HEK293 (cell line): ENCODE results near the gene SQOR.

ENCODE experiments used
- CTCF ChIA-PET: fragments of 350-600 bp; formaldehyde crosslinking; extraction: SDS; loops from one replicate; lab custom pipeline; 2021; ENCODE audit warnings: antibody characterized with exemption; lab: Yijun Ruan, JAX
- POLR2A ChIA-PET: fragments of 300-600 bp; formaldehyde crosslinking; extraction: SDS; loops from one replicate; lab custom pipeline; 2020; ENCODE audit warnings: antibody characterized with exemption, inconsistent platforms; lab: Yijun Ruan, JAX
- H3K27ac ChIP-seq: fragments of 200-500 bp; sonication (Bioruptor generic); 2 replicates; pipeline ENCODE4 v1.5.1; 2014; ENCODE audit warnings: low read depth, low read length, control low read depth, inconsistent platforms; ENCODE audit errors: extremely low read depth
- H3K36me3 ChIP-seq, 2 experiments: fragments of 200-500 bp in 1 of 2; sonication (Bioruptor generic) in 1 of 2; 1 replicate in 1 of 2; 2 replicates in 1 of 2; pipeline ENCODE4 v1.5.1; 2014 to 2017; ENCODE audit warnings: inconsistent platforms in 2 of 2, low read length in 2 of 2; ENCODE audit not compliant: control insufficient read depth in 2 of 2, insufficient read depth in 1 of 2
- H3K4me1 ChIP-seq: fragments of 200-500 bp; sonication (Bioruptor generic); 2 replicates; pipeline ENCODE4 v1.5.1; 2014; ENCODE audit warnings: mild to moderate bottlenecking, low read length, inconsistent platforms; ENCODE audit not compliant: control insufficient read depth, insufficient read depth
- H3K4me3 ChIP-seq: 2 replicates; pipeline ENCODE4 v1.5.1; 2011; ENCODE audit warnings: low read depth, mild to moderate bottlenecking, control low read depth, low read length, moderate library complexity
- H3K9me3 ChIP-seq: fragments of 200-500 bp; sonication (Bioruptor generic); 2 replicates; pipeline ENCODE4 v1.5.1; 2014; ENCODE audit warnings: low read depth, low read length, inconsistent platforms; ENCODE audit not compliant: control insufficient read depth, insufficient read depth
- BCL11A ChIP-seq: fragments of 450-650 bp; formaldehyde crosslinking; IDR thresholded peaks from 2 replicates; pipeline ENCODE4 v1.5.1; 2016; ENCODE audit warnings: low read depth, missing biosample characterization, missing genetic modification characterization
- GLIS1 ChIP-seq: fragments of 450-650 bp; formaldehyde crosslinking; IDR thresholded peaks from 2 replicates; pipeline ENCODE4 v1.5.1; 2016; ENCODE audit warnings: missing biosample characterization, missing genetic modification characterization
- HOXD13 ChIP-seq: sonication (generic); formaldehyde crosslinking; IDR thresholded peaks from 2 replicates; pipeline ENCODE4 v1.8.0; 2022; ENCODE audit warnings: missing genetic modification reagents, borderline replicate concordance
- MZF1 ChIP-seq: fragments of 450-650 bp; formaldehyde crosslinking; IDR thresholded peaks from 2 replicates; pipeline ENCODE4 v1.5.1; 2017; ENCODE audit warnings: missing biosample characterization, missing genetic modification characterization, borderline replicate concordance
- SETDB1 ChIP-seq: IDR thresholded peaks from one replicate; pipeline ENCODE4 v1.6.1; 2017; ENCODE audit warnings: mild to moderate bottlenecking, low read length, moderate library complexity, mixed read lengths; ENCODE audit not compliant: insufficient read length
- ZBTB1 ChIP-seq: fragments of 450-650 bp; formaldehyde crosslinking; IDR thresholded peaks from 2 replicates; pipeline ENCODE4 v1.5.1; 2016; ENCODE audit warnings: missing biosample characterization, missing genetic modification characterization
- ZBTB48 ChIP-seq: fragments of 450-650 bp; formaldehyde crosslinking; IDR thresholded peaks from 2 replicates; pipeline ENCODE4 v1.5.1; 2016; ENCODE audit warnings: missing biosample characterization, missing genetic modification characterization
- ZNF10 ChIP-seq: fragments of 450-650 bp; formaldehyde crosslinking; IDR thresholded peaks from 2 replicates; pipeline ENCODE4 v1.5.1; 2017; ENCODE audit warnings: missing biosample characterization, missing genetic modification characterization
- ZNF133 ChIP-seq: fragments of 450-650 bp; formaldehyde crosslinking; IDR thresholded peaks from 2 replicates; pipeline ENCODE4 v1.5.1; 2016; ENCODE audit warnings: missing biosample characterization, missing genetic modification characterization
- ZNF16 ChIP-seq: fragments of 450-650 bp; formaldehyde crosslinking; IDR thresholded peaks from 2 replicates; pipeline ENCODE4 v1.5.1; 2016; ENCODE audit warnings: low read depth, missing biosample characterization, missing genetic modification characterization
- ZNF248 ChIP-seq: fragments of 450-650 bp; formaldehyde crosslinking; IDR thresholded peaks from 2 replicates; pipeline ENCODE4 v1.5.1; 2017; ENCODE audit warnings: missing biosample characterization, missing genetic modification characterization
- ZNF311 ChIP-seq: fragments of 450-650 bp; formaldehyde crosslinking; IDR thresholded peaks from 2 replicates; pipeline ENCODE4 v1.5.1; 2017; ENCODE audit warnings: missing biosample characterization, missing genetic modification characterization, borderline replicate concordance
- ZNF366 ChIP-seq: fragments of 450-650 bp; formaldehyde crosslinking; conservative IDR thresholded peaks from 2 replicates; pipeline ENCODE4 v1.5.1; 2016; ENCODE audit warnings: missing biosample characterization, missing genetic modification characterization
- ZNF510 ChIP-seq: fragments of 450-650 bp; formaldehyde crosslinking; IDR thresholded peaks from 2 replicates; pipeline ENCODE4 v1.5.1; 2018; ENCODE audit warnings: mild to moderate bottlenecking, missing genetic modification characterization, missing biosample characterization; ENCODE audit not compliant: insufficient replicate concordance
- ZNF654 ChIP-seq: fragments of 450-650 bp; formaldehyde crosslinking; IDR thresholded peaks from 2 replicates; pipeline ENCODE4 v1.5.1; 2016; ENCODE audit warnings: low read depth, missing biosample characterization, missing genetic modification characterization
- ZNF670 ChIP-seq: fragments of 450-650 bp; formaldehyde crosslinking; IDR thresholded peaks from 2 replicates; pipeline ENCODE4 v1.5.1; 2016; ENCODE audit warnings: missing biosample characterization, missing genetic modification characterization, low read depth
- ZNF747 ChIP-seq: fragments of 450-650 bp; formaldehyde crosslinking; IDR thresholded peaks from 2 replicates; pipeline ENCODE4 v1.5.1; 2016; ENCODE audit warnings: missing biosample characterization, missing genetic modification characterization
- TF ChIP-seq, protein P1 (sequence below): sonication (generic); formaldehyde crosslinking; IDR thresholded peaks from 2 replicates; pipeline ENCODE4 v1.8.1; 2022; ENCODE audit warnings: mild to moderate bottlenecking, moderate library complexity, missing genetic modification reagents
- TF ChIP-seq, protein P2 (sequence below): fragments of 450-650 bp; formaldehyde crosslinking; IDR thresholded peaks from 2 replicates; pipeline ENCODE4 v1.5.1; 2016; ENCODE audit warnings: missing biosample characterization, missing genetic modification characterization
- TF ChIP-seq, protein P3 (sequence below): fragments of 450-650 bp; formaldehyde crosslinking; IDR thresholded peaks from 2 replicates; pipeline ENCODE4 v1.5.1; 2016; ENCODE audit warnings: missing biosample characterization, missing genetic modification characterization, low read depth
- TF ChIP-seq, protein P4 (sequence below): fragments of 450-650 bp; formaldehyde crosslinking; conservative IDR thresholded peaks from 2 replicates; pipeline ENCODE4 v1.5.1; 2016; ENCODE audit warnings: low read depth, missing biosample characterization, missing genetic modification characterization
- TF ChIP-seq, protein P5 (sequence below): fragments of 450-650 bp; formaldehyde crosslinking; IDR thresholded peaks from 2 replicates; pipeline ENCODE4 v1.5.1; 2016; ENCODE audit warnings: missing biosample characterization, missing genetic modification characterization, low read depth

SQOR gene

DNA sequence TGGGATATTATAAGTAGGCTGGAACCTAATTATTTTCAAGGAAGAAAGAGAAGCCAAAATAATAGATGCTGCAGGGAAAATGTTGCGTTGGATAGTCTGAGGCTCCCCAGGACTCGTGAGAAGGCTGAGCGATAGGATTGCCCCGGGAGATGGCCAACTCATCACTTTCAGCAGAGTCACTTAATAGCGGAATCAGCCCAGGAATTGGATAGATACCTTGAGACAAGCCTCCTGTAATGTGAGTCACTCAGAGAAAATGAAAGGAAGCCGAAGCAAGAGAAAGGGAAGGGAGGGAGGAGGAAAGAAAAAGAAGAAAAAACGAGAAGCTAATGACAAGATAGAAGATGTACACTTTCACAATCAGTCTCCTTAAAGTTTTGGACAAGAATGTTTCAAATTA lies 94.3 kb downstream of the SQOR start:
- POLR2A ChIA-PET, result no interaction called here
- Histone ChIP-seq H3K9me3 (no peaks in the 10 kb centered on the region), H3K36me3 (no peaks in the 10 kb centered on the region), H3K4me3 (no peak overlapping the region), H3K4me1 (no peaks in the 10 kb centered on the region)
- TF ChIP-seq ZBTB1 (tag by site-specific recombination) (no peak), ZNF670 (tag by site-specific recombination) (no peak), ZNF16 (no peak), SETDB1 (no peak), GLIS1 (tag by site-specific recombination) (no peak), ZNF747 (no peak), ZNF510 (no peak), ZNF133 (tag by site-specific recombination) (no peak), MZF1 (tag by site-specific recombination) (no peak), ZNF248 (tag by site-specific recombination) (no peak), ZBTB48 (tag by site-specific recombination) (no peak), BCL11A (tag by site-specific recombination) (no peak)
- TF ChIP-seq, protein P1, sequence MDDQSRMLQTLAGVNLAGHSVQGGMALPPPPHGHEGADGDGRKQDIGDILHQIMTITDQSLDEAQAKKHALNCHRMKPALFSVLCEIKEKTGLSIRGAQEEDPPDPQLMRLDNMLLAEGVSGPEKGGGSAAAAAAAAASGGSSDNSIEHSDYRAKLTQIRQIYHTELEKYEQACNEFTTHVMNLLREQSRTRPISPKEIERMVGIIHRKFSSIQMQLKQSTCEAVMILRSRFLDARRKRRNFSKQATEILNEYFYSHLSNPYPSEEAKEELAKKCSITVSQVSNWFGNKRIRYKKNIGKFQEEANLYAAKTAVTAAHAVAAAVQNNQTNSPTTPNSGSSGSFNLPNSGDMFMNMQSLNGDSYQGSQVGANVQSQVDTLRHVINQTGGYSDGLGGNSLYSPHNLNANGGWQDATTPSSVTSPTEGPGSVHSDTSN, result no peak
- TF ChIP-seq, protein P2, sequence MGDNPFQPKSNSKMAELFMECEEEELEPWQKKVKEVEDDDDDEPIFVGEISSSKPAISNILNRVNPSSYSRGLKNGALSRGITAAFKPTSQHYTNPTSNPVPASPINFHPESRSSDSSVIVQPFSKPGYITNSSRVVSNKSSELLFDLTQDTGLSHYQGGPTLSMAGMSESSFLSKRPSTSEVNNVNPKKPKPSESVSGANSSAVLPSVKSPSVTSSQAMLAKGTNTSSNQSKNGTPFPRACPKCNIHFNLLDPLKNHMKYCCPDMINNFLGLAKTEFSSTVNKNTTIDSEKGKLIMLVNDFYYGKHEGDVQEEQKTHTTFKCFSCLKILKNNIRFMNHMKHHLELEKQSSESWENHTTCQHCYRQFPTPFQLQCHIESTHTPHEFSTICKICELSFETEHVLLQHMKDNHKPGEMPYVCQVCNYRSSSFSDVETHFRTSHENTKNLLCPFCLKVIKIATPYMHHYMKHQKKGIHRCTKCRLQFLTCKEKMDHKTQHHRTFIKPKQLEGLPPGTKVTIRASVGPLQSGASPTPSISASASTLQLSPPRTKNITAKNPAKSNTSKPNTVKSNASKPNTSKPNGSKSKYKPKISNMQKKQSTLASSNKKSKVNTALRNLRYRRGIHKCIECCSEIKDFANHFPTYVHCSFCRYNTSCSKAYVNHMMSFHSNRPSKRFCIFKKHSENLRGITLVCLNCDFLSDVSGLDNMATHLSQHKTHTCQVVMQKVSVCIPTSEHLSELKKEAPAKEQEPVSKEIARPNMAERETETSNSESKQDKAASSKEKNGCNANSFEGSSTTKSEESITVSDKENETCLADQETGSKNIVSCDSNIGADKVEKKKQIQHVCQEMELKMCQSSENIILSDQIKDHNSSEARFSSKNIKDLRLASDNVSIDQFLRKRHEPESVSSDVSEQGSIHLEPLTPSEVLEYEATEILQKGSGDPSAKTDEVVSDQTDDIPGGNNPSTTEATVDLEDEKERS (tag by site-specific recombination), result no peak
- TF ChIP-seq, protein P3, sequence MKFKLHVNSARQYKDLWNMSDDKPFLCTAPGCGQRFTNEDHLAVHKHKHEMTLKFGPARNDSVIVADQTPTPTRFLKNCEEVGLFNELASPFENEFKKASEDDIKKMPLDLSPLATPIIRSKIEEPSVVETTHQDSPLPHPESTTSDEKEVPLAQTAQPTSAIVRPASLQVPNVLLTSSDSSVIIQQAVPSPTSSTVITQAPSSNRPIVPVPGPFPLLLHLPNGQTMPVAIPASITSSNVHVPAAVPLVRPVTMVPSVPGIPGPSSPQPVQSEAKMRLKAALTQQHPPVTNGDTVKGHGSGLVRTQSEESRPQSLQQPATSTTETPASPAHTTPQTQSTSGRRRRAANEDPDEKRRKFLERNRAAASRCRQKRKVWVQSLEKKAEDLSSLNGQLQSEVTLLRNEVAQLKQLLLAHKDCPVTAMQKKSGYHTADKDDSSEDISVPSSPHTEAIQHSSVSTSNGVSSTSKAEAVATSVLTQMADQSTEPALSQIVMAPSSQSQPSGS, result no peak
- TF ChIP-seq, all 188 proteins: peak for 0
- CTCF ChIA-PET, result interaction anchor here (0.5 to 1.4 kb wide), 2 partner anchors 12 to 270 kb away, joined by 4 to 5 read pairs; no protein-coding TSS in a partner anchor
- H3K27ac ChIP-seq, result no peak overlapping the region

DNA sequence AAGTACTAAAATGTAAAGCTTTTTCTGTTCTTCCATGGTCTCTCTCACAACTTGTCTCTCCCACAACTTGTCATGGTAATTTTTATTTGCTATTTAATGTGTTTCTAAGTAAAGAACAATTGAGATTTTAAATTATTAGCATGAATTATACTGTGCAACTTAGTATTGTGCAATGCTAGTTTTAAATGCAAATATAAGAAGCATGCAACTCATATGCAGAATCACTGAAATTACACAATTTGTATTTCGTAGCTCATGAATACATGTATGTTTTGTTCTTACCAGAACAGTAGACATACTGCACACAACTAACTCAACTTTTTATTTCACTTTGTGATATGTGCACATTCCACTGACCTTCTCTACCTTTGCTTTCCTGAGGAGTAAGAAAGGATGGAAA lies 96.5 kb downstream of the SQOR start:
- H3K36me3 ChIP-seq, result no peaks in the 10 kb centered on the region
- TF ChIP-seq ZNF311 (tag by site-specific recombination), result no peak
- TF ChIP-seq GLIS1 (tag by site-specific recombination), result no peak
- TF ChIP-seq ZNF366 (tag by site-specific recombination), result no peak
- TF ChIP-seq HOXD13 (CRISPR knock-in tag), result no peak
- TF ChIP-seq ZNF654 (tag by site-specific recombination), result no peak
- TF ChIP-seq, protein P4, sequence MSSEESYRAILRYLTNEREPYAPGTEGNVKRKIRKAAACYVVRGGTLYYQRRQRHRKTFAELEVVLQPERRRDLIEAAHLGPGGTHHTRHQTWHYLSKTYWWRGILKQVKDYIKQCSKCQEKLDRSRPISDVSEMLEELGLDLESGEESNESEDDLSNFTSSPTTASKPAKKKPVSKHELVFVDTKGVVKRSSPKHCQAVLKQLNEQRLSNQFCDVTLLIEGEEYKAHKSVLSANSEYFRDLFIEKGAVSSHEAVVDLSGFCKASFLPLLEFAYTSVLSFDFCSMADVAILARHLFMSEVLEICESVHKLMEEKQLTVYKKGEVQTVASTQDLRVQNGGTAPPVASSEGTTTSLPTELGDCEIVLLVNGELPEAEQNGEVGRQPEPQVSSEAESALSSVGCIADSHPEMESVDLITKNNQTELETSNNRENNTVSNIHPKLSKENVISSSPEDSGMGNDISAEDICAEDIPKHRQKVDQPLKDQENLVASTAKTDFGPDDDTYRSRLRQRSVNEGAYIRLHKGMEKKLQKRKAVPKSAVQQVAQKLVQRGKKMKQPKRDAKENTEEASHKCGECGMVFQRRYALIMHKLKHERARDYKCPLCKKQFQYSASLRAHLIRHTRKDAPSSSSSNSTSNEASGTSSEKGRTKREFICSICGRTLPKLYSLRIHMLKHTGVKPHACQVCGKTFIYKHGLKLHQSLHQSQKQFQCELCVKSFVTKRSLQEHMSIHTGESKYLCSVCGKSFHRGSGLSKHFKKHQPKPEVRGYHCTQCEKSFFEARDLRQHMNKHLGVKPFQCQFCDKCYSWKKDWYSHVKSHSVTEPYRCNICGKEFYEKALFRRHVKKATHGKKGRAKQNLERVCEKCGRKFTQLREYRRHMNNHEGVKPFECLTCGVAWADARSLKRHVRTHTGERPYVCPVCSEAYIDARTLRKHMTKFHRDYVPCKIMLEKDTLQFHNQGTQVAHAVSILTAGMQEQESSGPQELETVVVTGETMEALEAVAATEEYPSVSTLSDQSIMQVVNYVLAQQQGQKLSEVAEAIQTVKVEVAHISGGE (tag by site-specific recombination), result no peak
- no peak for TF ChIP-seq ZBTB48 (tag by site-specific recombination)
- TF ChIP-seq, protein P5, sequence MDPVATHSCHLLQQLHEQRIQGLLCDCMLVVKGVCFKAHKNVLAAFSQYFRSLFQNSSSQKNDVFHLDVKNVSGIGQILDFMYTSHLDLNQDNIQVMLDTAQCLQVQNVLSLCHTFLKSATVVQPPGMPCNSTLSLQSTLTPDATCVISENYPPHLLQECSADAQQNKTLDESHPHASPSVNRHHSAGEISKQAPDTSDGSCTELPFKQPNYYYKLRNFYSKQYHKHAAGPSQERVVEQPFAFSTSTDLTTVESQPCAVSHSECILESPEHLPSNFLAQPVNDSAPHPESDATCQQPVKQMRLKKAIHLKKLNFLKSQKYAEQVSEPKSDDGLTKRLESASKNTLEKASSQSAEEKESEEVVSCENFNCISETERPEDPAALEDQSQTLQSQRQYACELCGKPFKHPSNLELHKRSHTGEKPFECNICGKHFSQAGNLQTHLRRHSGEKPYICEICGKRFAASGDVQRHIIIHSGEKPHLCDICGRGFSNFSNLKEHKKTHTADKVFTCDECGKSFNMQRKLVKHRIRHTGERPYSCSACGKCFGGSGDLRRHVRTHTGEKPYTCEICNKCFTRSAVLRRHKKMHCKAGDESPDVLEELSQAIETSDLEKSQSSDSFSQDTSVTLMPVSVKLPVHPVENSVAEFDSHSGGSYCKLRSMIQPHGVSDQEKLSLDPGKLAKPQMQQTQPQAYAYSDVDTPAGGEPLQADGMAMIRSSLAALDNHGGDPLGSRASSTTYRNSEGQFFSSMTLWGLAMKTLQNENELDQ (tag by site-specific recombination), result no peak
- no peak for TF ChIP-seq ZNF10
- TF ChIP-seq, all 188 proteins: peak for 0
- ChIA-PET CTCF (interaction anchor here (0.5 to 2.3 kb wide), 2 partner anchors 16 to 118 kb away, joined by 3 to 5 read pairs; no protein-coding TSS in a partner anchor), POLR2A (no interaction called here)
- no peaks in the 10 kb centered on the region for H3K9me3 ChIP-seq
- H3K4me1 ChIP-seq, result no peaks in the 10 kb centered on the region
- H3K4me3 ChIP-seq, result no peak overlapping the region
- no peak overlapping the region for H3K27ac ChIP-seq
